GM15510 (cell line): ENCODE measurements around the gene MRPS14.
A peak's percentile ranks its signal among the peaks of the same experiment; 100 is the strongest.

ENCODE experiments used
- POLR2A ChIP-seq: IDR thresholded peaks from 3 replicates; pipeline ENCODE4 v1.6.1; 2011; ENCODE audit warnings: borderline replicate concordance; ENCODE audit not compliant: insufficient read length; ENCODE audit errors: extremely low read depth

MRPS14 gene

GRCh38 chr1:175023043-175023921, at the start of gene MRPS14:
TSS of gene MRPS14 (minus strand) at chr1:175023425. CDS start at chr1:175023408, 17 bp downstream.
- peak; percentile 84 for TF ChIP-seq POLR2A

GRCh38 chr1:175072099-175072951, 49.1 kb upstream of the MRPS14 start:
- no peak for TF ChIP-seq POLR2A

- TF ChIP-seq POLR2A, result no peak
Measured at GRCh38 chr1:175071276-175071943, 48.2 kb upstream of the MRPS14 start.

GRCh38 chr1:175070818-175071217, 47.6 kb upstream of the MRPS14 start:
- TF ChIP-seq POLR2A, result no peak

GRCh38 chr1:175067362-175068106, 44.3 kb upstream of the MRPS14 start, which contains the start of gene TNN:
TSS of gene TNN (plus strand) at chr1:175067833. CDS start at chr1:175077419, 9,586 bp downstream.
- TF ChIP-seq POLR2A, result no peak

GRCh38 chr1:175062858-175063257, 39.6 kb upstream of the MRPS14 start:
- no peak for TF ChIP-seq POLR2A

- no peak for TF ChIP-seq POLR2A
Measured at GRCh38 chr1:175062339-175062738, 39.1 kb upstream of the MRPS14 start.

- no peak for TF ChIP-seq POLR2A
Measured at GRCh38 chr1:175054736-175055135, 31.5 kb upstream of the MRPS14 start.

- TF ChIP-seq POLR2A, result no peak
Measured at GRCh38 chr1:175050992-175051391, 27.8 kb upstream of the MRPS14 start.

GRCh38 chr1:175045519-175045918, 22.3 kb upstream of the MRPS14 start:
- TF ChIP-seq POLR2A, result no peak

GRCh38 chr1:175045097-175045496, 21.9 kb upstream of the MRPS14 start:
- TF ChIP-seq POLR2A, result no peak

GRCh38 chr1:175043824-175044223, 20.6 kb upstream of the MRPS14 start:
- no peak for TF ChIP-seq POLR2A

GRCh38 chr1:175042650-175043049, 19.4 kb upstream of the MRPS14 start:
- TF ChIP-seq POLR2A, result no peak

- no peak for TF ChIP-seq POLR2A
Measured at GRCh38 chr1:175040324-175040879, 17.2 kb upstream of the MRPS14 start.
